ENCODE data around the gene IBTK.
"Not testable (repeated sequence)": the region's sequence is repeated elsewhere in the genome, so short reads cannot be mapped to it uniquely, and the experiment has no call there.

IBTK gene

GRCh38 chr6:82172594-82172993 lies 75.0 kb downstream of the IBTK start:
- no peak for DNase-seq

- no peak for DNase-seq
Observed at GRCh38 chr6:82169138-82169876, 78.2 kb downstream of the IBTK start.

DNA sequence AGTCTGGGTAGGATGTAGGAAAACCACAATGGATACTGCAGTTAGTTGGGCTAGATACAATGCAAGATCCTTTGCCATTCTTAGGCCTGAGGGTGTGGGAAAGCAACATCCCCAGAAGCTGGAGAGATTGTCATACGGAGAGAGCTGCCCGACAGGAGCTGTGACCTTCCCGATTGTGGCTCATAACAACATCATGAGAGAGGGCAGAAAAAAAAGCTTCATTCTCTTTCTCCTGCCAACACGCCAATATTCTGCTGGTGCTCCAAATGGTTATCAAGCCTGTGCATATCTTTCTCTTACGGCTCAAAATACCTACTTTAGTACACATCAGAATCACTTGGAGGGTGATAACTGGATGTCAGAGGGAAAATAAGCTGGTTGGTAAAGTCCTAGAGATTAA lies 81.1 kb downstream of the IBTK start:
- no peak for DNase-seq

- DNase-seq: no peak
Observed at GRCh38 chr6:82160255-82160990, 87.1 kb downstream of the IBTK start.

DNA sequence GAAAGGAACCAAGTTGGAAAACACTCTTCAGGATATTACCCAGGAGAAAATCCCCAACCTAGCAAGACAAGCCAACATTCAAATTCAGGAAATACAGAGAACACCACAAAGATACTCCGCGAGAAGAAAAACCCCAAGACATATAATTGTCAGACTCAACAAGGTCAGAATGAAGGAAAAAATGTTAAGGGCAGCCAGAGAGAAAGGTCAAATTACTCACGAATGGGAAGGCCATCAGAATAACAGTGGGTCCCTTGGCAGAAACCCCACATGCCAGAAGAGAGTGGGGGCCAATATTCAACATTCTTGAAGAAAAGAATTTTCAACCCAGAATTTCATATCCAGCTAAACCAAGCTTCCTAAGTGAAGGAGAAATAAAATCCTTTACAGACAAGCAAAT lies 94.8 kb downstream of the IBTK start:
- not testable (repeated sequence) for DNase-seq

DNA sequence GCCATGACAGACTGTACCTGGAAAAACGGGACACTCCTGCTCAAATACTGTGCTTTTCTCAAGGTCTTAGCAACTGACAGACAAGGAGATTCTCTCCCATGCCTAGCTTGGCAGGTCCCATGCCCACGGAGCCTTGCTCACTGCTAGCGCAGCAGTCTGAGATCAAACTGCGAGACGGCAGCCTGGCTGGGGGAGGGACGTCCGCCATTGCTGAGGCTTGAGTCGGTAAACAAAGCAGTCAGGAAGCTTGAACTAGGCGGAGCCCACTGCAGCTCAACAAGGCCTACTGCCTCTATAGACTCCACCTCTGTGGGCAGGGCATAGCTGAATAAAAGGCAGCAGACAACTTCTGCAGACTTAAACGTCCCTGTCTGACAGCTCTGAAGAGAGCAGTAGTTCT lies 96.4 kb downstream of the IBTK start:
- not testable (repeated sequence) for DNase-seq

- DNase-seq: no peak
Observed at GRCh38 chr6:82145926-82146452, 101.6 kb downstream of the IBTK start.

DNA sequence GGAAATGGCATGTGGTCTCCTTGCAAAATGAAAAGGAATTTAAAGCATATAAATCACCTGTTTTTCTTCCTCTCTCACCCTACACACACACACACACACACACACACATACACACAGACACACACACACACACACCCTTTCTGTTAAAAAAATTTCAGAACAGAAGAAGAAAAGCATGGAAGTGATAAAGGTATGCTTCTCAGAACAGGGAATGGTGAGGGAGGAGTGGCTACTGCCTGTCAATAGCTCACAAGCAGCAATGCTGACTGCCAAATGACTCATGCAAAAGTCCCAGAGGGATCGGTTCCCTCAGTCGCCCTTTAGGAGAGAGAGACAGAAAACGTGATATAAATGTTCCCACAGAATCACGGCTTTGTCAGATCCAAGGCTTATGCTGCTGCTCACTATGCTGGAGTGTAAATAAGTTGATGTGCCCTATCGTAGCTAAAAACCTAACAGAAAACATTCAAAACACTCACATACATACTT lies 102.6 kb downstream of the IBTK start:
- no peak for DNase-seq

- no peak for DNase-seq
Observed at GRCh38 chr6:82144007-82144851, 103.3 kb downstream of the IBTK start.

DNA sequence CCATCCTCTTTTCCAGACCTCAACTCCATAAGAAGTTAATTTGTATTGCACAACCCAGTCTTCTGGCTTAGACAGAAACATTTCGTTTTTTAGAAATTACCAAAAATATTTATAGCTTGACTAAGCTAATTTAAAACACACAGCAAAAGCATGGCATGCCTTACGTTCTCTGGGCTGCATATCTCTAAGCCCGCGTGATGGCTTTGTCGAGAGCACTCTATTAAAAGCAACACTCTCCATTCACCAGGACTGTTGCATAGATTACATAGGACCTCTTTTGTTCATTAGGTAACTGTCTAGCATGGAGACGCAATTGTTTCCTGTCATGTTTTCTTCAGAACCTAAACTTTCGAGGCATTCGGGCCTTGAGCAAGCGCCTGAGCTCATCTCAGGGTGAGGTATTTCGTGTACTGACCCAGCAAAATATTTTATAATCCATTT lies 104.5 kb downstream of the IBTK start:
- DNase-seq: no peak

GRCh38 chr6:82142524-82142923 lies 105.0 kb downstream of the IBTK start:
- no peak for DNase-seq

- no peak for DNase-seq
Observed at GRCh38 chr6:82138075-82138791, 109.3 kb downstream of the IBTK start.

DNA sequence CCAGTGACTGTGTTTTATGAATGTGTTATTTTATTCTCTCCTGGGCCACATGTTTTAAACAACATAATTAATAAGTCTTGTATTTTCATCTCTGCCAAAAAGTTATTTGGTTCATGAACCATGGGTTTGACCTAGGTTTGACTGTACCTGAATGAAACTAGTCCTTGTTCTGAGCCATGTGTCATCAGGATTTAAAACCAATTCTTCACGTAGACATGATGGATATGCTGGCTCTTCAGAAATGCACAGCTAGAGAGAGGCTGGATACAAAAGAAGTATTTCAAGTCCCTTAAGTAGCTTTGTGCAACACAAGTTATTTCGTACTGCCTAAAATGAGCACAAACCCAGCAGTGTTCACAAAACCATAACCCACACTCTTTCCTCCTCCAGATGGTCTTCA lies 116.1 kb downstream of the IBTK start:
- no peak for DNase-seq

DNA sequence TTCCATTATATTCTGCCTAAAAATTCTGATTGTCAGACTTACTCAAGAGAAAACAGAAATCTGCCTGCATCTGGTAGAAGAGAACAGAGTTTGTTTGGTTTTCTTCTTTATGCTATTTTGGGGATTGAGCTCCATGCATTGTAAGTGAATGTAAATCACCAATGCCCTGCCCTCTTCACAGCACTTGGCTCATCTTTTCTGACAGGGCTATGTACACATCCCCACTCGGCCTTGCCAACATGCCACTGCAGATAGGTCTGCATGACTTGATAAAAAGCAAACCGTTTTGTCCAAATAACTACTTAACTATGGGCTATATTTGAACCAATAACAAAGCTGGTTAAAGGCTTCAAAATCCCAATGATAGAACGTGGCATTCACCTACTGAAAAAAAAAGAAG lies 117.7 kb downstream of the IBTK start:
- DNase-seq: peak; percentile 56

DNA sequence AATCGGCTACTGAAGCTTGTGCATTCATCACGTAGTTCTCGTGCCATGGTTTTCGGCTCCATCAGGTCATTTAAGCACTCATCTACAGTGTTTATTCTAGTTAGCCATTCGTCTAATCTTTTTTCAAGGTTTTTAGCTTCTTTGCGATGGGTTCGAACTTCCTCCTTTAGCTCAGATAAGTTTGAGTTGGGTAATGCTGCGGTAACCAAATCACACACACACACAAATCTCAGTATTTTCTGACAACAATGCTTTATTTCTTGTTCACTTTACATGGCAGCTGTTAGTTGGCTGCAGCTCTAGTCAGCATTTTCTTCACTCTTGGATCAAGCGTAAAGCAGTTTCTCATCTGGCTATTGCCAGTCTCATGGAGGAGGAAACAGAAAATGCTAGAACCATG lies 118.6 kb downstream of the IBTK start:
- DNase-seq: not testable (repeated sequence)

DNA sequence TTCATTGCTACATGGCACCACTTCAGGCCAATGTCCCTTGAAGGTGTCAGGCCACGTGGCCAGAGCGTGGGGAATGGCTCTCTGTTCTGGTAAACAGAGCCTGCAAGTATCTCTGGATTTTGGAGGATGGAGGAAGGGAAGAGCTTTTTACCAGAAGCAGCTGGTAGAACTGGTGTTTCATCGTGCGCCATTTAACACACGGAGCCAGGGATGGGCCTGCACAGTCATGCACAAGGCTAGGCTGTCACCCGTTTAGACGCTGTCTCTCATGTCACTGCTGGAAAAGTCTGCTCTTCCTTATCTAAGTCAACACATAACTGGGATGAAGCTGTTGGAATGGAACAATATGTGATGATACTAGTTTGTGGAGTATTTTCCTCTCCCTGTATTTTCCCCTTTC lies 123.9 kb downstream of the IBTK start:
- DNase-seq: no peak

All from NCI-H345 (cell line).